HUES64 (cell line): ENCODE results near the gene MACROD2.
"Not testable (repeated sequence)": the region's sequence is repeated elsewhere in the genome, so short reads cannot be mapped to it uniquely, and the experiment has no call there.

Experiments
- H3K27ac ChIP-seq: 2 replicates; pipeline ENCODE4 v1.7.0; 2013; ENCODE audit warnings: low read depth, low read length, inconsistent platforms
- H3K27me3 ChIP-seq: 2 replicates; pipeline ENCODE4 v1.6.1; 2013; ENCODE audit warnings: mild to moderate bottlenecking, low read length; ENCODE audit not compliant: insufficient read depth
- H3K36me3 ChIP-seq: 2 replicates; pipeline ENCODE4 v1.6.1; 2013; ENCODE audit warnings: mild to moderate bottlenecking, low read length; ENCODE audit not compliant: insufficient read depth
- H3K4me1 ChIP-seq: 2 replicates; pipeline ENCODE4 v1.6.1; 2013; ENCODE audit warnings: mild to moderate bottlenecking, low read length, moderate library complexity; ENCODE audit not compliant: insufficient read depth
- H3K4me3 ChIP-seq: 2 replicates; pipeline ENCODE4 v1.5.1; 2013; ENCODE audit warnings: mild to moderate bottlenecking, low read length, moderate library complexity
- H3K9ac ChIP-seq: 2 replicates; pipeline ENCODE4 v1.6.1; 2013; ENCODE audit warnings: mild to moderate bottlenecking, low read depth, low read length
- H3K9me3 ChIP-seq: 2 replicates; pipeline ENCODE4 v1.6.1; 2013; ENCODE audit warnings: low read depth, low read length; ENCODE audit not compliant: insufficient read depth
- WGBS: fragments of 150-250, 120-280 bp; methylation state at CpG from one replicate; pipeline ENCODE4 v1.1.7; 2013; ENCODE audit warnings: missing lambda C conversion rate; 5-methylcytosine and 5-hydroxymethylcytosine counted together

The MACROD2 gene

DNA sequence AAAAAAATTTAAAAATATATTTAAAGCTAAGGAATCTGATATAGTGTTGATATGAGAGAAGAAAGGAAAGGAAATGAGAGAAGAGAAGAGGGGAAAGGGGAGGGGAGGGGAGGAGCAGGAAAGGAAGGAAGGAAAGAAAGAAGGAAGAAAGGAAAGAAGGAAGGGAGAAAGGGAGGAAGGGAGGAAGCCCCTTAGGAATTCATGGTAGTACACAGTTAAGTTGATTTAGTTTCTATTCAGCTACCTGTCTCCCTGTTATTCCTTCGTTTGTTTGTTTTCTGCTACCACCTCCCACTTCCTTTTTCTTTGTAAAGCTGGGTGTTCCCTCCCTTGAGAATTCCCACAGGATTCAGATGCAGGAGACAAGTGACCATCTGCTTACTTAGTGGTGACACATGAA, 1367.5 kb downstream of the MACROD2 start:
- Histone ChIP-seq H3K27ac (no peak overlapping the region), H3K4me3 (no peak overlapping the region), H3K4me1 (0 out of 2 replicates have a peak, but pooled peaks cover 5% of the 10 kb centered on the region), H3K27me3 (no peaks in the 10 kb centered on the region), H3K36me3 (no peaks in the 10 kb centered on the region), H3K9me3 (no peaks in the 10 kb centered on the region), H3K9ac (no peak overlapping the region)
- 44% methylated on average over 1 of the region's 1 CpG for WGBS

DNA sequence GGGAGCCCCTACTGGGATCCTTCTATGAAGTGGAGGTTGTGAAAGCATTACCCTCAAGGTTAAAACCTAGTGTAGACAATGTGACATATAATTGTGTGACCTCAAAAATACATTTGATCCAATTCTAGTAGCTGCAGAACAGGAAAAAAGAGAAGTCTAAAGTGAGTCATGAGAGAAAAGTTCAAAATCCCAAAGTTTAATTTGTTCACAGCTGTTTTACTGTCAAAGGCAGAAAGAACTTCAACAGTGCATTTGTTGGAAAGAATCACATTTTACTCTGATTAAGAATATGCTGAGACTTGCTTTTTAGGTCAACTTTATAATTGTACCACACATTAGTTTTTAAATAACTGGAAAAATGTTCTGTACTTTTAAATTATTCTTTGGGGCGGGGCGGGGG, 1369.5 kb downstream of the MACROD2 start:
- WGBS = 100% methylated on average over 2 of the region's 2 CpGs
- no peaks in the 10 kb centered on the region for H3K36me3 ChIP-seq
- H3K9me3 ChIP-seq = no peaks in the 10 kb centered on the region
- H3K27ac ChIP-seq = no peak overlapping the region
- no peaks in the 10 kb centered on the region for H3K27me3 ChIP-seq
- H3K9ac ChIP-seq = no peak overlapping the region
- H3K4me1 ChIP-seq = 0 out of 2 replicates have a peak, but pooled peaks cover 5% of the 10 kb centered on the region
- H3K4me3 ChIP-seq = no peak overlapping the region

DNA sequence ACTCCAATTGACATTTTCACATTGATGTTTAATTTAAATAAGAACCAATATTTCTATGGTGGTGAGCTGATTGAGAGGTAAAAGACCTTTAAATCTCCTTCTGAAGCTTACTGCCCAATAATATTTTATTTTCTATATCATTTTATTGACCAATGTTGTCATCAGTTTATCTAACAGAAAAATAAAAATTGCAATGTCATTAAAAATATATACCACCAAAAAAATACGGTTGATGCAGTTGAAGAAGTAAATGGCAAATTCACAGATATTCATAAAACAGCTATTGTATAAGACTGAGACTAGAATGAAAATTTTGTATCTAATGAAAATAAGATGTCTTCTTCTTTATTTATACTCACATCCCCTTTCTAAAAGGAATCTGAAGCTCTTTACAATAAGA, 1375.1 kb downstream of the MACROD2 start:
- Histone ChIP-seq H3K9ac (no peak overlapping the region), H3K4me1 (no peaks in the 10 kb centered on the region)
- no CpG with 5 or more reads among the region's 1 CpG for WGBS

DNA sequence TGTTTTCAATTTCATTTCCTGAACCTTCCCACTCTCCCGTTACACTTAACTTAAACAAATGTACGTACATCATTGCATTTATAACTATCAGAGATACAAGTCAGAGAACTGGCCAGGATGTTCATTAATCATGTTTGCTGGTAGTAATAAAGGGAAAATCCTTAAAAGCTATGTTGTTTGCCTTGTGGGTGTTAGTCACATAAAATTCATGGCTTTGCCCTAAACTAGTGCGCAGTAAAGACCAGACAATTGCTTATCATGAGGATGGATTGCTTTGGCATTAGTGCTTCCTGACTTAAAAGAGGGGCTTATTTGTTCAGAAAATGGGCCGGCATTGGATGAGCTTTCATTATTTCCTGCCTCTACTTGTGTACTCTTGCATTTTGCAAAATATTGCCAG, 1379.4 kb downstream of the MACROD2 start:
- 92% methylated on average over 4 of the region's 4 CpGs for WGBS
- no peak overlapping the region for H3K9ac ChIP-seq
- no peak overlapping the region for H3K4me3 ChIP-seq
- no peaks in the 10 kb centered on the region for H3K27me3 ChIP-seq
- no peaks in the 10 kb centered on the region for H3K4me1 ChIP-seq
- H3K27ac ChIP-seq = no peak overlapping the region
- H3K36me3 ChIP-seq = no peaks in the 10 kb centered on the region
- no peaks in the 10 kb centered on the region for H3K9me3 ChIP-seq

More for the DNA sequence above, 1375.1 kb downstream of the MACROD2 start:
- Histone ChIP-seq H3K27me3 (no peaks in the 10 kb centered on the region), H3K4me3 (no peak overlapping the region), H3K27ac (no peak overlapping the region), H3K36me3 (no peaks in the 10 kb centered on the region), H3K9me3 (no peaks in the 10 kb centered on the region)

DNA sequence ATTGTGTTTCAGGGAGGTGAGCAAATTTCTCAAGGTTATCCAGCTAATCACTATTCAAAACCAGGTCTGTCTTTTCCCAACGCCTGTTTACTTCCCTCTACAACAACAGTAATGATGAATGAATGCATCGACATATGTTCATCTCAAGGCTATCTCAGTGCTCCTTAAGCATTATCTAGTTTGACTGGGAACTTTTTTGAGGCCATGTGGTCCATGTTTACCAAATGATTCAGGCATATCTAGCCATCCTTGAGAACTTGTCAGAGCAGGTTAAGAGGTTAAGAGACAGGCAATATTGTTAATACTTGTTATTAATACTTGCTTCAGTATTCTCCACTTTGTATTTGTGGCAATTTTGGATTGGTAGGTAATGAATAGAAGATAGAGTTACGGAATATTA, 1380.5 kb downstream of the MACROD2 start:
- Histone ChIP-seq H3K9ac (no peak overlapping the region), H3K36me3 (no peaks in the 10 kb centered on the region), H3K27ac (no peak overlapping the region), H3K27me3 (no peaks in the 10 kb centered on the region), H3K4me3 (no peak overlapping the region), H3K4me1 (no peaks in the 10 kb centered on the region), H3K9me3 (no peaks in the 10 kb centered on the region)
- 93% methylated on average over 3 of the region's 3 CpGs for WGBS

DNA sequence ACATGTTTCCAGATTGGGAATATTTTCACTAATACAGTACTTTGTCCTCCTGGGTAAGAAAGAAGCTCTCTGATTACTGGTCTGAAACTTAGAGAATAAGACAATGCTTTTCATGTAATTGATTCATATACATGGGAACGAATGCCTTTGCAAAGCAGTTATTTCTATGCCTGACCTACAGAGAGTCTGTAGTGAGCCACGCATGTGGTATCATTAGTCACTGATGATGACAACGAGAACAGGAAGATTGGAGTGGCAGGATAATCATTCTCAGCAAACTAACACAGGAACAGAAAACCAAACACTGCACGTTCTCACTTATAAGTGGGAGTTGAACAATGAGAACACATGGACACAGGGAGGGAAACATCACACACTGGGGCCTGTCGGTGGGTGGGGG, 1382.3 kb downstream of the MACROD2 start:
- not testable (repeated sequence) for H3K9ac ChIP-seq, H3K4me1 ChIP-seq, H3K36me3 ChIP-seq, H3K9me3 ChIP-seq, H3K27ac ChIP-seq, H3K4me3 ChIP-seq, H3K27me3 ChIP-seq
- WGBS = 93% methylated on average over 5 of the region's 5 CpGs

DNA sequence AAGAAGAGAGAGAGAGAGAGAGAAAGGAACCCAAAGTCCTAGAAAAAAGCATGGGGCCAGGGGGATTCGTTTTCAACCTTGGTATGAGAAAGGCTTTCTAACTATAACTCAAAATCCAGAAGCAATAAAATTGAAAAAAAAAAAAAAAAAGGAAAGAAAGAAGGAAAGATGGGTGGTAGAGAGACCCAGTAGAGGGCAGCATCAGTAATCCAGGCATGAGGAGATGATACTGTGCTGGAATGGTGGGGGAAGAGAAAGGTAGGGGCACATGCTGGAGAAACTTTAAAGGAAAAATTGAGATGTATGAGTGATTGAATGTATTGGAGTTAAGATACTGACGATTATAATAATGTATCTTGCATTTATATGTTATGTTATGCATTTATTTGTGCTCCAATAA, 1382.8 kb downstream of the MACROD2 start:
- WGBS = no CpG with 5 or more reads among the region's 2 CpGs
- no peak overlapping the region for H3K4me3 ChIP-seq

DNA sequence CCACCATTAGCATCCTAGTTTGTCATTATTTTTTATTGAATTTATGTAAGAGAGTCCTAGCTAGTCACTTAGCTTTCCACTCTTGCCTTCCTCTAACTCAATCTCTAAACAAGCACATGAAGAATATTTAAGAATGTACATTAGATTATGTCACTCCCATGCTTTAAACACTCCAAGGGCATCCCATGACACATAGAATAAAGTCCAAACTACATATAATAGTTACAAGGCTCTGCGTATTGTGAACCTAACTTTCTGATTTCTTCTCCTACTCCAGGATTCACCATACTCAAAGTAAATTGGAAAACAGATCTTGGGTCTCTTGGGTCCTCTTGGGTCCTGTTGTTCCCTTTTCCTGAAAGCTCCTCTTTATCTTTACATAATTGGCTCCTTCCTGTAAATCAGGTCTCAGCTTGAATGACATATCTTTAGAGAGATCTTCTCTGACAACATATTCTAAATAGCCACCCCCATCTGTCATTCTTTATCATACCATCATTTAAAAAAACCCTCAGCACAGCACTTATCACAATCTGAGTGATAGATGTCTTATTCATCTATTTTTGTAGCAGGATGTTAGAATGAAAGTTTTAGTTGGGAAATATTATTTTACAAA, 1384.5 kb downstream of the MACROD2 start:
- no peaks in the 10 kb centered on the region for H3K4me1 ChIP-seq
- H3K36me3 ChIP-seq = no peaks in the 10 kb centered on the region
- no peak overlapping the region for H3K9ac ChIP-seq
- H3K9me3 ChIP-seq = no peaks in the 10 kb centered on the region
- 90% methylated on average over 1 of the region's 1 CpG for WGBS
- no peak overlapping the region for H3K27ac ChIP-seq
- no peak overlapping the region for H3K4me3 ChIP-seq
- H3K27me3 ChIP-seq = no peaks in the 10 kb centered on the region

More for the DNA sequence above, 1382.8 kb downstream of the MACROD2 start:
- no peak overlapping the region for H3K9ac ChIP-seq
- no peak overlapping the region for H3K27ac ChIP-seq
- no peaks in the 10 kb centered on the region for H3K4me1 ChIP-seq
- no peaks in the 10 kb centered on the region for H3K9me3 ChIP-seq
- H3K36me3 ChIP-seq = no peaks in the 10 kb centered on the region
- H3K27me3 ChIP-seq = no peaks in the 10 kb centered on the region

DNA sequence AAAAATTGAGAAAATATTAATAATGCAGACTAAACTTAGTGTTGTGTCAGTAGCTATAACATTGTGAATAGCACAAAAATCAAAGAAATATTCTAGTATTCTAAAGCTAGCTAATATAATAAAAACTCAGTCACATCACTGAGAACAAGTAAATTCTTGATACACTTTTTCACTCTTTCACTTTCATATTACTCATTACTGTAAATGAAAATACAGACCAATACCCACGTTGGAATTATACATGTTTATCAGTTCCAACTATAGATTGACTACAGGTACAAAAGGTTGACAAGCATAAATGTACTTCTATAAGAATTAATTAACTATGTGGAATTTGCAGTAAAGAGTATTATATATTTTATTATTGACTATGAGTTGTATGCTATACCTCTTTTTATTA, 1385.5 kb downstream of the MACROD2 start:
- Histone ChIP-seq H3K9ac (no peak overlapping the region), H3K9me3 (no peaks in the 10 kb centered on the region), H3K27me3 (no peaks in the 10 kb centered on the region), H3K36me3 (no peaks in the 10 kb centered on the region), H3K4me1 (no peaks in the 10 kb centered on the region), H3K27ac (no peak overlapping the region), H3K4me3 (no peak overlapping the region)
- 100% methylated on average over 1 of the region's 1 CpG for WGBS

DNA sequence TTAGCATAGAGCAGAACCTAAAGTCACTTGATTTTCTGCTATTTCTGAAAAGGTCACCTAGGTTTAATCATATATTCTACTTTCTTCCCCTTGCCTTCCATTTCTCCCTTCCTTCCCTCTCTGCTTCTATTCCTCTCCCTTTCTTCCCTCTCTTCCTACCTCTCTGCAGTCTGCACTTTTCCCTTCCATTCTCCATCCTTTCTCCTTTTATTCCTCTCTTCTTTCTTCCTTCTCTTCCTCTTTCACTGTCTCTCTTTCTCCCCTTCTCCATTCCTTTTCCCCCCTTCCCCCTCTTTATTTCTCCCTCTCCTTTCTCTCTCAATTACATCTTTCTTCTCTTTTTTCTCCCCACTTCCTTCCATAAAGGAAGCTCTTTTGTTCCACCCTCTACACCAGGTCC, 1391.9 kb downstream of the MACROD2 start:
- Histone ChIP-seq H3K27me3 (no peaks in the 10 kb centered on the region), H3K9ac (no peak overlapping the region), H3K27ac (no peak overlapping the region), H3K4me3 (no peak overlapping the region), H3K4me1 (no peaks in the 10 kb centered on the region), H3K9me3 (no peaks in the 10 kb centered on the region), H3K36me3 (no peaks in the 10 kb centered on the region)

DNA sequence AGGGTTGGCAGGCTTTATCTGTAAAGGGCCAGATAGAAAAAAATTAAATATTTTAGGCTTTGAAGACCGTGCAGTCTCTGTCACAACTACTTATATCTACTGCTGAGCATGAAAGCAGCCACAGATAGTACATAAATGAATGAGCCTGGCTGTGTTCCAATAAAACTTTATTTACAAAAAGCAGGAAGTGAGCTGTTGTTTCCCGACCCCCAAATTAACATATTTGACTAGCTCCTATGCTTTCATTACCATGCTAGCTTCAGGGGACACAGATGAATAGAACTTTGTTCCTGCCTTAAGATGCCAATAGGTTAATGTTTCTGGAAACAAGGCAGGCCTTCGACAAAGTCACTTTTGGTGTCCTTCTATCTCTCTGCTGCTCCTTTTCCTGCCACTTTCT, 1400.1 kb downstream of the MACROD2 start:
- no peaks in the 10 kb centered on the region for H3K9me3 ChIP-seq
- no peaks in the 10 kb centered on the region for H3K36me3 ChIP-seq
- no peak overlapping the region for H3K27ac ChIP-seq
- H3K9ac ChIP-seq = no peak overlapping the region
- 85% methylated on average over 3 of the region's 3 CpGs for WGBS
- H3K27me3 ChIP-seq = no peaks in the 10 kb centered on the region
- peaks cover 9% of the 10 kb centered on the region; the same call in 1 of the 2 replicates for H3K4me1 ChIP-seq
- no peak overlapping the region for H3K4me3 ChIP-seq

DNA sequence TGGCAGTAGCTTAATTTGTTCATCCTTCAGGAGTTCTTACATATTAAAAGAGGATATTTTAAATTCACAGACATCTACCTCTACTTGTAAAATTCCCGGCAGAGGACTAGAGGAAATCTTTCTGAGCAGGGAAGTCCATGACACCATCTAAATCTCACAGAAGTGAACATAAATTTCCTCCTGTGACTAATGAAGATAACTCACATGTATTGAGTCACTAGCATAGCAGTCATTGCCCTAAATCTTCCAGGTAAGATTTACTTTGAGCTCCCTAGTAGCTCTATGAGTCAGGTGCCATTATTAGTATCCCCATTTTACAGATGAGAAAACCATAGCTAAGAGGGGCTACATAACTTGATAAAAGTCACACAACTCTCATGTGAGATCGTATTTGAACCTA, 1400.7 kb downstream of the MACROD2 start:
- Histone ChIP-seq H3K27ac (no peak overlapping the region), H3K4me3 (no peak overlapping the region), H3K9ac (no peak overlapping the region), H3K9me3 (no peaks in the 10 kb centered on the region), H3K27me3 (no peaks in the 10 kb centered on the region), H3K36me3 (no peaks in the 10 kb centered on the region), H3K4me1 (peaks cover 9% of the 10 kb centered on the region; the same call in 1 of the 2 replicates)
- 95% methylated on average over 2 of the region's 2 CpGs for WGBS
